ENCODE measurements around the gene KPNA6.

DNA sequence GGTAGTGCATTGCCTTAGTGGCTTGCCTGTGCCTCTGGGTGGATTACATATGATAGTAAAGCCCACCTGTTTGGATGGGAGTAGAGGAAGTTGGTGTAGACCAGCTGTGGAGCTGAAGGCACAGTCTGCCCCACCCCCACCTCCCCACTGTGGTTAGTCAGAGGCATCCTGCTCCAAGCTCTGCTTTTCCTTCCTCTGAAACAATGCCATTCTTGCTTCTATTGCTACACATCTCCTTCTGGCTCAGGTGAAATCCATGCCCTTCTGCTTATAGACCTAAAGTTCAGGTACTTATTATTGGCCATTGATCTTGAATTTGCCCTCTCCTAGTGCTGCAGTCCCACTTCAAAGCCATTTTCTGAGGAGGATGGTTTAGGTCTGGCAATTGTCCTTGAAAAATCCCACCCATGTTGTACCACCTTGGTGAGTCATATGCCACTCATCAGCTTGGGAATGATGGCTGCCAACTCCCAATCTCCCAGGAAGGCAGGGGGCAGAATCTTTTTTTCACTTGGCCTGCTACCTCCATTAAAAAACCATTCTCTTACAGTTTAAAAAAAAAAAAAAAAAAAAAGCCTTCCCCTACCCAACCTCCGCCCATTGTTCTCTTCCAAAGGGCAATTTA is 64.9 kb downstream of the KPNA6 start:
- TF ChIP-seq EZH2 (IDR thresholded peaks at IDR 0.05; ENCODE audit: borderline replicate concordance, low read length) = no peak
- TF ChIP-seq, protein P1, sequence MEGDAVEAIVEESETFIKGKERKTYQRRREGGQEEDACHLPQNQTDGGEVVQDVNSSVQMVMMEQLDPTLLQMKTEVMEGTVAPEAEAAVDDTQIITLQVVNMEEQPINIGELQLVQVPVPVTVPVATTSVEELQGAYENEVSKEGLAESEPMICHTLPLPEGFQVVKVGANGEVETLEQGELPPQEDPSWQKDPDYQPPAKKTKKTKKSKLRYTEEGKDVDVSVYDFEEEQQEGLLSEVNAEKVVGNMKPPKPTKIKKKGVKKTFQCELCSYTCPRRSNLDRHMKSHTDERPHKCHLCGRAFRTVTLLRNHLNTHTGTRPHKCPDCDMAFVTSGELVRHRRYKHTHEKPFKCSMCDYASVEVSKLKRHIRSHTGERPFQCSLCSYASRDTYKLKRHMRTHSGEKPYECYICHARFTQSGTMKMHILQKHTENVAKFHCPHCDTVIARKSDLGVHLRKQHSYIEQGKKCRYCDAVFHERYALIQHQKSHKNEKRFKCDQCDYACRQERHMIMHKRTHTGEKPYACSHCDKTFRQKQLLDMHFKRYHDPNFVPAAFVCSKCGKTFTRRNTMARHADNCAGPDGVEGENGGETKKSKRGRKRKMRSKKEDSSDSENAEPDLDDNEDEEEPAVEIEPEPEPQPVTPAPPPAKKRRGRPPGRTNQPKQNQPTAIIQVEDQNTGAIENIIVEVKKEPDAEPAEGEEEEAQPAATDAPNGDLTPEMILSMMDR (IDR thresholded peaks at IDR 0.05; ENCODE audit: low read length) = no peak
